ENCODE results near the gene SYT8.
A peak's percentile ranks its signal among the peaks of the same experiment; 100 is the strongest.

SYT8 gene

DNA sequence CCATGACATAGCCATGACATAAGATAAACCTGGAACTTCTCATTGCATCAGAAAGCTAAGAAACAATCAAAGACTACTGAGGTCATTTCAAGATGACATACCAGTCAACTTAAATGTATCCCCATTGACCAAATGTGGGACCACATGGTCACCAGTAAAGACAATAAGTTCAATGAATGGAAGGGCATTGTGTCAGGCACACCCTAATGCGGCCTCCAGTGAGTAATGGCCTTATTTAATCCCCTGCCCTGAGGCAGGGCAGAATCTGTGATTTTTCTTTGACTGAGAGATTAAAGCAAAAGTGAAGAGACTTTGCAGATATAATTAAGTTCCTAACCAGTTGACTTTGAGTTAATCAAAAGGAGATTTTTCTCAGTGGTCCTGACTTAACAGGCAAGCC lies 17.3 kb upstream of the SYT8 start:
- Histone ChIP-seq H3K4me1 (ENCODE audit: control insufficient read depth, insufficient read depth, low read length) (no peaks in the 10 kb centered on the region), H3K36me3 (ENCODE audit: control insufficient read depth, insufficient read depth, low read length) (no peaks in the 10 kb centered on the region), H3K4me3 (ENCODE audit: low read length) (no peak overlapping the region), H3K27ac (ENCODE audit: low read length) (no peak overlapping the region), H3K9me3 (ENCODE audit: control insufficient read depth, insufficient read depth, low read length) (no peaks in the 10 kb centered on the region), H3K27me3 (ENCODE audit: control insufficient read depth, insufficient read depth, low read length) (no peaks in the 10 kb centered on the region)
- no peak for DNase-seq (ENCODE audit: low read depth, low spot score)
- no CpG with 5 or more reads among the region's 1 CpG for WGBS (ENCODE audit: insufficient coverage, insufficient read length)

DNA sequence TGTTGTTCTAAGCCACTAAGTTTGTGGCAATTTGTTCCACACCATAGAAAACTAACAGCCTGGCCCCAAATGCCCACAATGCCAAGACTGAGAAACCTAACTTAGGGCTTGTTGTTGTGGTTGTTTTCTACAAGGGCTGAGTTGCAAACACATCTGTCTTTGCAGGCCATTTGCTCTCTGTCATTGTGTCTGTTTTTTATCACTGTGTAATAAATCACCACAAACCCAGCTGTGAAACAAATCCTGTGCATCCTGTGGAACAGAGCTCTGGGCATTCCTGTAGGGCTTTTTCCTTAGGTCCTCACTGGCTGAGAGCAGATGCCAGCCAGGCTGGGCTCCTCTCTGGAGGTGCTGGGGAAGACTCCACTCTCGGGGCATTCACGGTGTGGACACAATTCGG lies 15.7 kb upstream of the SYT8 start:
- H3K36me3 ChIP-seq (ENCODE audit: control insufficient read depth, insufficient read depth, low read length) = no peaks in the 10 kb centered on the region
- no peak for DNase-seq (ENCODE audit: low read depth, low spot score)
- no peak overlapping the region for H3K27ac ChIP-seq (ENCODE audit: low read length)
- no peaks in the 10 kb centered on the region for H3K4me1 ChIP-seq (ENCODE audit: control insufficient read depth, insufficient read depth, low read length)
- H3K4me3 ChIP-seq (ENCODE audit: low read length) = no peak overlapping the region
- no peaks in the 10 kb centered on the region for H3K9me3 ChIP-seq (ENCODE audit: control insufficient read depth, insufficient read depth, low read length)
- H3K27me3 ChIP-seq (ENCODE audit: control insufficient read depth, insufficient read depth, low read length) = no peaks in the 10 kb centered on the region
- no CpG with 5 or more reads among the region's 3 CpGs for WGBS (ENCODE audit: insufficient coverage, insufficient read length)

DNA sequence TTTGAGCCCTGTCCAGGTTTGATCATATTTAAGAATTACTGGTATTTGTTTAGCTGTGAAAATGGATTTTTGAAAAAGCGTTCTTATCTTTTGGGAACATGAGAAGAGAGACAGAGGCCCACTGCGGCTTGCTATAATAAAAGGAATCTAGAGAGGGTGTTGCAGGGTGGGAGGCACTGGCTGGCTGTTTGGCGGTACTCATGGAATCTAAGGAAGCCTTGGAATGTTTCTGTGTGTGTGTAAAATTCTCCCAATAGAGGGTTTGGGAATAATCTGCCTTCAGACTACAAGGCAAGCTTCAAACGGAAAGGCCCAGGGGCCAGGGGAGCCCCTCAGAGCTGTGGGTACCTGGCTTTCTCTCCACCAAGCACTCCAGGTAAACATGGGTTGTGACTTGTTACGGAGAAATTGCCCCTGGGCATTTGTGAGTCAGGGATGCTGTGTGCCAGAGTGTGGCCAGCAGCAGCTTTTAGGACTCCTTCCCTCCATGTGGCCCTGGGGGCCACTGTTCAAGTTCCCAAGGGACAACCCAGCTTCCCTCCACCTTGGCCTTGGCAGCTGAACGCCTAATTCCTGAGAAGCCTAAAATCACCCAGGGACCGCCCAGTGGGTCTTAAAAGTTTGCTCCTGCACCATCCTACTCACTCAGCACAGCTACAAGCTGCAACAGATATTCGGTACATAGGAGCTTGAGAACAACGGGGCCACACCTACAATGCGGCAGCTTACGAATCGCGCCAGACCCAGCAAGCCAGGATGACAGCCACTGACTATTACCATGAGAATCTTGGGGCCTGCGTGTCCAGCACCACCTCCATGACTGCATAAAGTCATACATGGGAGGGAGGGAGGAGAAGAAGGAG lies 14.1 kb upstream of the SYT8 start:
- DNase-seq (ENCODE audit: low read depth, low spot score) = no peak
- no peaks in the 10 kb centered on the region for H3K9me3 ChIP-seq (ENCODE audit: control insufficient read depth, insufficient read depth, low read length)
- no peaks in the 10 kb centered on the region for H3K4me1 ChIP-seq (ENCODE audit: control insufficient read depth, insufficient read depth, low read length)
- no peak overlapping the region for H3K27ac ChIP-seq (ENCODE audit: low read length)
- H3K27me3 ChIP-seq (ENCODE audit: control insufficient read depth, insufficient read depth, low read length) = no peaks in the 10 kb centered on the region
- no peaks in the 10 kb centered on the region; the same call in 1 of the 2 replicates for H3K36me3 ChIP-seq (ENCODE audit: control insufficient read depth, insufficient read depth, low read length)
- no CpG with 5 or more reads among the region's 14 CpGs for WGBS (ENCODE audit: insufficient coverage, insufficient read length)
- no peak overlapping the region for H3K4me3 ChIP-seq (ENCODE audit: low read length)

DNA sequence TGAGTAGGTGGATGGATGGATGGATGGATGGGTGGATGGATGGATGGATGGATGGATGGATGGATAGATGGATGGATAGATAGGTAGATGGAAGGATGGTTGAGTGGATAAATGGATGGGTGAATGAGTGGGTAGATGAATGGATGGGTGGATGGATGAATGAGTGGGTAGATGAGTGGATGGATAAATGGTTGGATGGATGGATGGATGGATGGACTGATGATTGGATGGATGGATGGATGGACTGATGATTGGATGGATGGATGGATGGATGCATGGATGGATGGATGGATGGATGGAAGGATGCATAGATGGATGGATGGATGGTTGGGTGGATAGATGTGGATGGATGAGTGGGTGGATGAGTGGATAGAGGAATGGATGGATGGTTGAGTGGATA lies 13.2 kb upstream of the SYT8 start:
- H3K4me1 ChIP-seq (ENCODE audit: control insufficient read depth, insufficient read depth, low read length) = no peaks in the 10 kb centered on the region; the same call in 1 of the 2 replicates
- no peak for DNase-seq (ENCODE audit: low read depth, low spot score)
- peaks cover 2% of the 10 kb centered on the region; the same call in 1 of the 2 replicates for H3K36me3 ChIP-seq (ENCODE audit: control insufficient read depth, insufficient read depth, low read length)
- no peak overlapping the region for H3K27ac ChIP-seq (ENCODE audit: low read length)
- no peaks in the 10 kb centered on the region for H3K9me3 ChIP-seq (ENCODE audit: control insufficient read depth, insufficient read depth, low read length)
- H3K27me3 ChIP-seq (ENCODE audit: control insufficient read depth, insufficient read depth, low read length) = no peaks in the 10 kb centered on the region
- H3K4me3 ChIP-seq (ENCODE audit: low read length) = no peak overlapping the region

DNA sequence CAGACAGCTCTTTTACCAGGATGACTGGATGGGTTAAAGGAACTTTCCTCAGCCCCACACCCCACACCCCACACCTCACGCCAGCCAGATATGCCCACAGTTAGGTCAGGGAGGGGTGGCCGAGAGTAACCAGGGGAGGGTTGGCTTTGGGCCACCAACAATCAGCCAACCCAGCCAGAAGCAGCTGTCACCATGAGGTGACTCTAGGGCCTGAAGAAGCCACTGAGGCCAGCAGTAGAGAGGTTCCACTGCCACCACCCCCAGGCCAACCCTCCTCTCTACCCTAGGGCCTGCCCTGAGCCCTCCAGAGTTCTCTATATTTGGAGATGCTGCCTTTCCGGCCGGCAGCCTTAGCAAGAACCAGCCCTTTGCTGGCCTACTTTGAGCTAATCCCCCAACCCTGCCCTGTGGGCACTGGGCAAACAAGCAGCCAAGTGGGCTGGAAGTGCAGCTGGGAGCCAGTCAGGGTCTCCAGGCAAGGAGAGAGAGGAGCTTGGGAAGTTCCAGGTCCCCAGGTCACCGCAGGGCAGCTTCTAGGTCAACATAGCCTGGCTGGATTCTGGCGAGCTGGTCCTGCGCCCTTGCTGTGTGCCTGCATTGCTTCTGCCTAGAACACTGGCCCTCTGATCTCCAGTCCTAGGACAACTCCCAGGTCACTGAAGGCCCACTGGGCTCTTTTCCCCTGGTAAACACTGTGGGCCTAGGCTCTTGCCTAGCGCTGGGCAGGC lies 12.0 kb upstream of the SYT8 start:
- H3K36me3 ChIP-seq (ENCODE audit: control insufficient read depth, insufficient read depth, low read length) = peaks cover 2% of the 10 kb centered on the region; the same call in 1 of the 2 replicates
- H3K27ac ChIP-seq (ENCODE audit: low read length) = no peak overlapping the region
- WGBS (ENCODE audit: insufficient coverage, insufficient read length) = no CpG with 5 or more reads among the region's 8 CpGs
- no peaks in the 10 kb centered on the region; the same call in 1 of the 2 replicates for H3K4me1 ChIP-seq (ENCODE audit: control insufficient read depth, insufficient read depth, low read length)
- no peak for DNase-seq (ENCODE audit: low read depth, low spot score)
- H3K9me3 ChIP-seq (ENCODE audit: control insufficient read depth, insufficient read depth, low read length) = no peaks in the 10 kb centered on the region
- no peak overlapping the region for H3K4me3 ChIP-seq (ENCODE audit: low read length)
- no peaks in the 10 kb centered on the region for H3K27me3 ChIP-seq (ENCODE audit: control insufficient read depth, insufficient read depth, low read length)

DNA sequence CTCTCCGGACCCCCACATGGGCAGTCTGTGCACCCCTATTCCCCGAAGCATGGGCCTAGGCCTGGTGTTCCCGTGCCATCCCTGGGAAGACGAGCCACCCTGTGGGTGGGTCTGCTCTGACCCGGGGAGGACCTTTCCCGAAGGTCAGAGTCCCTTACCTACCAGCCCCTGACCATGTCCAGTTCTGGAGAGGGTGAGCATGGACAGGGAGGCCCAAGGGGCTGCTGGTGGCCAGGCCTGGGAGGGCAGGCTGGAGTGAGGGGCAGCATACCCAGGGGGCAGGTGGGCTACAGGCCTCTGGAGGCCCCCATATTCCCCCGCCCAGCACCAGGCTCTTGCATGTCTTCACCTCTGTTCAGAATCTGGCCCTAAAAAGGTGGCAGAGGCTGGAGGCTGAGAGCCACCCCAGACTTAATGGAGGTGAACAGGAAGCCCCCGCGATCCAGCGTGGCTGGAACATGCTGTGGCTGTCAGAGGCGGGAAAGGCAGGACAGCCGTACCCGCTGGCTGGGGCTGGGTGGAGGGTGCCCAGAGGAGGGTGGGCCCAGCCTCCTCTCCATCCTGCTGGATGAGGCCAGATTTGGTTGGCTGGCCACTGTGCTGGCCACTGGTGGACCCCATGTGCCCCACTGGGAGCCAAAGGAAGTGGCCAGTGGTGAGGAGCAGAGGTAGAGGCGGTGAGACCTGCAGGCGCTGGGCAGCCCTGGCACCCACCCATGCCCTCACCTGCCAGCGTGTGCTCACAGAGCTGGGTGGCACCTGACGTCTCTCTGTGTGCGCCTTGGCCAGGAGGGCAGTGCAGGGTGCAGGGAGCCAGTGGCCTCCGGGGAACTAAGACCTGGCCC lies 11.2 kb upstream of the SYT8 start:
- H3K36me3 ChIP-seq (ENCODE audit: control insufficient read depth, insufficient read depth, low read length) = peaks cover 2% of the 10 kb centered on the region; the same call in 1 of the 2 replicates
- no peak for DNase-seq (ENCODE audit: low read depth, low spot score)
- no peak overlapping the region for H3K4me3 ChIP-seq (ENCODE audit: low read length)
- H3K9me3 ChIP-seq (ENCODE audit: control insufficient read depth, insufficient read depth, low read length) = no peaks in the 10 kb centered on the region
- WGBS (ENCODE audit: insufficient coverage, insufficient read length) = no CpG with 5 or more reads among the region's 19 CpGs
- no peaks in the 10 kb centered on the region; the same call in 1 of the 2 replicates for H3K4me1 ChIP-seq (ENCODE audit: control insufficient read depth, insufficient read depth, low read length)
- no peaks in the 10 kb centered on the region for H3K27me3 ChIP-seq (ENCODE audit: control insufficient read depth, insufficient read depth, low read length)
- no peak overlapping the region for H3K27ac ChIP-seq (ENCODE audit: low read length)

DNA sequence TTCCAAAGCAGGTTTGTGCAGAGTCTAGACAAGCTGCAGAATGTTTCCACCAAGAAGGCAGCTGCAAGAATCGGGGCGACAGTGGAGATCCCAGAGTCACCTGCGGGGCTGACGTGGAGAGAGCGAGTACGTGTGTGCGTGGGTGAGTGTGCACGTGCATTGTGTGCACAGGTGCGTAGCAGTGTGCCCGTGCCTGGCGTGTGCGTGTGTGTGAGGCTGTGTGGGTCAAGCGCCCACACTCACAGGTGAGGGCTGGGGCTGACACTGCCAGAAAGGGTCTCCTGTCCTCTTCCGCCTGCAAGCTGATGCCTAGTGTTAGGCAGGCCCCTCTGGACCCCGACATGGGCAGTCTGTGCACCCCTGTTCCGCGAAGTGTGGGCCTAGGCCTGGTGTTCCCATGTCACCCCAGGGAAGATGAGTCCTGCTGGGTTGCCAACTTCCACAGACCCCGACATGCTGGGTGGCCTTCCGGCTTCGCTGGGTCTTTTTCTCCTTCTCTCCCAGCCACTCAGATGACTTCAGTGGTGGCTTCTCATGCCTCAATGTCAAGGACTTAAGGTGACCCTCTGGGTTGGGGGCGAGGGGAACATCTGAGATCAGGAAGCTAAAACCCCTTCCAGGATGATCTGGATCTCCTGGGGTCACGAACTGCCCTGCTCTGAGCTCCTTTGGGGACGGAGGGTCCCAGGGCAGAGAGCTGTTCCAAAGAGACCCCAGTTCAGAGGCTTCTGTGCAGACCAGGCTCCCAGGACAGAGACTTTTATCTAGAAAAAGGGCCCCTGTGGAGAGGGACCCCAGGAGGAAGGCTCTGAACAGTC lies 10.4 kb upstream of the SYT8 start:
- DNase-seq (ENCODE audit: low read depth, low spot score) = no peak
- no peak overlapping the region for H3K4me3 ChIP-seq (ENCODE audit: low read length)
- no CpG with 5 or more reads among the region's 23 CpGs for WGBS (ENCODE audit: insufficient coverage, insufficient read length)
- H3K27ac ChIP-seq (ENCODE audit: low read length) = no peak overlapping the region
- H3K36me3 ChIP-seq (ENCODE audit: control insufficient read depth, insufficient read depth, low read length) = peaks cover 2% of the 10 kb centered on the region; the same call in 1 of the 2 replicates
- H3K27me3 ChIP-seq (ENCODE audit: control insufficient read depth, insufficient read depth, low read length) = no peaks in the 10 kb centered on the region
- H3K9me3 ChIP-seq (ENCODE audit: control insufficient read depth, insufficient read depth, low read length) = no peaks in the 10 kb centered on the region
- no peaks in the 10 kb centered on the region; the same call in 1 of the 2 replicates for H3K4me1 ChIP-seq (ENCODE audit: control insufficient read depth, insufficient read depth, low read length)

DNA sequence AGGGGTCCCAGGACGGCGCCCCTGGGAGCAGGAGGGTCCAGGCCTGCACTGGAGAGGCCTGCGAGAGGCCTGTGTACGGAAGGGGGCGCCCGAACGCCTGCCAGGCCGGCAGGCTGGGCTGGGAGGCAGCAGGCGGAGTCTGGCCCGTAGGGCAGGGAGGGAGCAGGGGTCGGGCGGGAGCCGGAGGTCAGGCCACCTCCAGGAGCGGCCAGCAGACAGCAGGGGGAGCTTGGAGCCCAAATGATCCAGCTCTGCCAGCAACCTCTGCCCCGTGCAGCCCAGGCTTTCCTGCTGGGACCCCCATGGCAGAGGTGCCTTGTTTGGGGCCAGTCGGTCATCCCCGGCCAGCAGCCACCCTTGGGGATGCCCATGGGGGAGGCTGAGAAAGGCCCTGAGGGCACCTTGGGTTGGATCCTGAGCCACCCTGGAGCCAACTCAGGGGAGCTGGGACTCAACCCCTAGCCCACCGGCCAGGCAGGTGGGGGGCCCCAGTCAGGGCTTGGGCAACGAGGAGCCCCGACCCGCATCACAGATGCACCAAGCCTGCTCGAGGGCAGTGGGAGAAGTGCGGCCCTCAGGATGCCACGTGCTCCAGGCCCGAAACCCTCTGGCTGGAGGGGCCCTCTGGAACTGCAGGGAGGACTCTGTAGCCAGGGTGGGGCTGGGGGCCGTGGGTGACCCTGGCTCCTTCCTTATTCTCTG lies 9.6 kb upstream of the SYT8 start:
- WGBS (ENCODE audit: insufficient coverage, insufficient read length) = no CpG with 5 or more reads among the region's 26 CpGs
- peak; percentile 71 for DNase-seq (ENCODE audit: low read depth, low spot score)
- Histone ChIP-seq H3K4me3 (ENCODE audit: low read length) (no peak overlapping the region), H3K27me3 (ENCODE audit: control insufficient read depth, insufficient read depth, low read length) (no peaks in the 10 kb centered on the region), H3K4me1 (ENCODE audit: control insufficient read depth, insufficient read depth, low read length) (no peaks in the 10 kb centered on the region; the same call in 1 of the 2 replicates), H3K36me3 (ENCODE audit: control insufficient read depth, insufficient read depth, low read length) (peaks cover 2% of the 10 kb centered on the region; the same call in 1 of the 2 replicates), H3K9me3 (ENCODE audit: control insufficient read depth, insufficient read depth, low read length) (no peaks in the 10 kb centered on the region), H3K27ac (ENCODE audit: low read length) (no peak overlapping the region)

DNA sequence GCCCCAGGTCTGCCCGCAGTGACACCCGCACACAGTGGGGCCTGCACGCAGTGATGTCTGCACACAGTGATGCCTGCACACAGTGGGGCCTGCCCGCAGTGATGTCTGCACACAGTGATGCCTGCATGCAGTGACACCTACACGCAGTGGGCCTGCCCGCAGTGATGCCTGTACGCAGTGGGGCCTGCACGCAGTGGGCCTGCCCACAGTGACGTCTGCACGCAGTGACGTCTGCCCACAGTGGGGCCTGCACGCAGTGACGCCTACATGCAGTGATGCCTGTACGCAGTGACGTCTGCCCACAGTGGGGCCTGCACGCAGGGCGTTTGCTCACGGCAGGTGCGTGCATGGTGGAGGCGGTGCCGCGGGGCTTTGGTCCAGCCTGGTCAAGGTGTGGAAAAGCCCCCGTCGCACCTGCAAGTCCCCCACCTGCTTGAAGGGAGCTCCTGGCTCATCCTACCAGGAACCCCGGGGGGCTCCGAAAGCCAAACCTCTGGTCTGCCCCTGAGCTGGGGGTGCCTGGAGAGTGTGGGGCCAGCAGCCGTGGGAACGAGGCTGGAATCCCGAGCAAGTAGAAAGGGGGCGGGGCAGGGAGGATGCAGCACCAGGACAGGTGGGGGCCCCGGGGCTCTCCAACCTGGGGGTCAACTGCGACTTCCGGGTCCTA lies 8.9 kb upstream of the SYT8 start:
- no peak overlapping the region for H3K27ac ChIP-seq (ENCODE audit: low read length)
- H3K4me3 ChIP-seq (ENCODE audit: low read length) = no peak overlapping the region
- H3K9me3 ChIP-seq (ENCODE audit: control insufficient read depth, insufficient read depth, low read length) = no peaks in the 10 kb centered on the region
- peaks cover 2% of the 10 kb centered on the region; the same call in 1 of the 2 replicates for H3K36me3 ChIP-seq (ENCODE audit: control insufficient read depth, insufficient read depth, low read length)
- DNase-seq (ENCODE audit: low read depth, low spot score) = no peak
- H3K4me1 ChIP-seq (ENCODE audit: control insufficient read depth, insufficient read depth, low read length) = no peaks in the 10 kb centered on the region; the same call in 1 of the 2 replicates
- no peaks in the 10 kb centered on the region for H3K27me3 ChIP-seq (ENCODE audit: control insufficient read depth, insufficient read depth, low read length)
- no CpG with 5 or more reads among the region's 33 CpGs for WGBS (ENCODE audit: insufficient coverage, insufficient read length)
